GM19324 (cell line): ENCODE results near the gene PADI1.

Experiments used
- ATAC-seq: cut with Tn5 transposase; IDR thresholded peaks from one replicate; pipeline ENCODE4 v1.9.1; 2021; ENCODE audit warnings: mild to moderate bottlenecking, moderate library complexity; ENCODE audit not compliant: unreplicated experiment, low FRiP score

Gene PADI1

GRCh38 chr1:17204546-17205440, at the start of gene PADI1:
TSS of gene PADI1 (plus strand) at chr1:17205128. CDS start at chr1:17205218, 90 bp downstream.
- no peak for ATAC-seq

GRCh38 chr1:17155257-17155920, 49.5 kb upstream of the PADI1 start:
- no peak for ATAC-seq

- ATAC-seq: no peak
Measured at GRCh38 chr1:17156108-17156507, 48.8 kb upstream of the PADI1 start.

GRCh38 chr1:17158961-17159360, 46.0 kb upstream of the PADI1 start:
- ATAC-seq: no peak

- no peak for ATAC-seq
Measured at GRCh38 chr1:17161137-17161740, 43.7 kb upstream of the PADI1 start.

GRCh38 chr1:17161926-17162800, 42.8 kb upstream of the PADI1 start:
- no peak for ATAC-seq

GRCh38 chr1:17162941-17163340, 42.0 kb upstream of the PADI1 start:
- no peak for ATAC-seq

- no peak for ATAC-seq
Measured at GRCh38 chr1:17163371-17163770, 41.6 kb upstream of the PADI1 start.

GRCh38 chr1:17163789-17164666, 40.9 kb upstream of the PADI1 start:
- ATAC-seq: no peak

- ATAC-seq: no peak
Measured at GRCh38 chr1:17165823-17166222, 39.1 kb upstream of the PADI1 start.

GRCh38 chr1:17167041-17167785, 37.7 kb upstream of the PADI1 start:
- ATAC-seq: no peak

GRCh38 chr1:17167786-17168090, 37.2 kb upstream of the PADI1 start:
- no peak for ATAC-seq

- no peak for ATAC-seq
Measured at GRCh38 chr1:17168091-17168876, 36.6 kb upstream of the PADI1 start.

- ATAC-seq: no peak
Measured at GRCh38 chr1:17170571-17170970, 34.4 kb upstream of the PADI1 start.

GRCh38 chr1:17173217-17173616, 31.7 kb upstream of the PADI1 start:
- ATAC-seq: no peak

- no peak for ATAC-seq
Measured at GRCh38 chr1:17176306-17177061, 28.4 kb upstream of the PADI1 start.

- ATAC-seq: no peak
Measured at GRCh38 chr1:17177651-17178050, 27.3 kb upstream of the PADI1 start.
